HepG2 (cell line): ENCODE measurements around the gene ZC3H7B. TPM values are rescaled to one million over a fixed set of nuclear protein-coding genes. Genes with fewer than 3 reads are reported as not detected.

Experiments used
- PHB2 ChIP-seq: fragments of 450-650 bp; IDR thresholded peaks from 2 replicates; pipeline ENCODE4 v1.6.1; 2018; ENCODE audit not compliant: partially characterized antibody
- REPIN1 ChIP-seq: sonication (generic); formaldehyde crosslinking; IDR thresholded peaks from 2 replicates; pipeline ENCODE4 v1.8.0; 2022; ENCODE audit warnings: missing genetic modification reagents, low read depth, mild to moderate bottlenecking, borderline replicate concordance
- ZFP36L2 ChIP-seq: sonication (generic); formaldehyde crosslinking; IDR thresholded peaks from 2 replicates; pipeline ENCODE4 v1.4.0; 2020; ENCODE audit warnings: missing genetic modification reagents
- ZNF431 ChIP-seq: sonication (generic); formaldehyde crosslinking; IDR thresholded peaks from 2 replicates; pipeline ENCODE4 v1.9.0; 2022; ENCODE audit warnings: missing genetic modification reagents, low read depth, mild to moderate bottlenecking, borderline replicate concordance
- polyA plus RNA-seq, 8 experiments: library from polyadenylated mRNA; depleted of rRNA in 3 of 8; stranded (reverse) in 7 of 8; unstranded in 1 of 8; fragments of >200 nt; fragmentation: Illumina TruSeq in 4 of 8; extraction: Trizol in 4 of 8; gene quantifications; 2 replicates each; pipeline versions ENCODE4 v1.2.1 to v1.2.3, GENCODE V29; 2011 to 2016; ENCODE audit warnings: low read depth in 4 of 8, missing spikeins in 1 of 8, mixed read lengths in 1 of 8; ENCODE audit not compliant: insufficient read depth in 1 of 8
- total RNA-seq, 5 experiments: library from RNA; depleted of rRNA; stranded (reverse); fragments of >200 nt; fragmentation: Illumina TruSeq; extraction: Trizol; gene quantifications; 2 replicates each; pipeline ENCODE4 v1.2.3, GENCODE V29; 2016; ENCODE audit warnings: low read depth in 1 of 5
- TF ChIP-seq, protein P1 (sequence below): sonication (generic); formaldehyde crosslinking; IDR thresholded peaks from 2 replicates; pipeline ENCODE4 v1.4.0; 2020; ENCODE audit warnings: missing genetic modification reagents, borderline replicate concordance
- TF ChIP-seq, protein P2 (sequence below): sonication (generic); formaldehyde crosslinking; IDR thresholded peaks from 2 replicates; pipeline ENCODE4 v1.4.0; 2020; ENCODE audit warnings: low read depth, missing genetic modification reagents
- TF ChIP-seq, protein P3 (sequence below): sonication (generic); formaldehyde crosslinking; IDR thresholded peaks from 2 replicates; pipeline ENCODE4 v1.4.0; 2020; ENCODE audit warnings: missing genetic modification reagents
- TF ChIP-seq, protein P4 (sequence below): sonication (generic); formaldehyde crosslinking; conservative IDR thresholded peaks from 2 replicates; pipeline ENCODE4 v1.4.0; 2020; ENCODE audit warnings: mild to moderate bottlenecking, missing genetic modification reagents, moderate library complexity
- TF ChIP-seq, protein P5 (sequence below): sonication (generic); formaldehyde crosslinking; IDR thresholded peaks from 2 replicates; pipeline ENCODE4 v1.4.0; 2020; ENCODE audit warnings: missing genetic modification reagents

ZC3H7B gene
- total and polyA plus RNA-seq, 2 of the 13 experiments (the other 11 are each of a cell fraction or from before 2014, with no cell fraction given), result 26.4 to 37.2 TPM

DNA sequence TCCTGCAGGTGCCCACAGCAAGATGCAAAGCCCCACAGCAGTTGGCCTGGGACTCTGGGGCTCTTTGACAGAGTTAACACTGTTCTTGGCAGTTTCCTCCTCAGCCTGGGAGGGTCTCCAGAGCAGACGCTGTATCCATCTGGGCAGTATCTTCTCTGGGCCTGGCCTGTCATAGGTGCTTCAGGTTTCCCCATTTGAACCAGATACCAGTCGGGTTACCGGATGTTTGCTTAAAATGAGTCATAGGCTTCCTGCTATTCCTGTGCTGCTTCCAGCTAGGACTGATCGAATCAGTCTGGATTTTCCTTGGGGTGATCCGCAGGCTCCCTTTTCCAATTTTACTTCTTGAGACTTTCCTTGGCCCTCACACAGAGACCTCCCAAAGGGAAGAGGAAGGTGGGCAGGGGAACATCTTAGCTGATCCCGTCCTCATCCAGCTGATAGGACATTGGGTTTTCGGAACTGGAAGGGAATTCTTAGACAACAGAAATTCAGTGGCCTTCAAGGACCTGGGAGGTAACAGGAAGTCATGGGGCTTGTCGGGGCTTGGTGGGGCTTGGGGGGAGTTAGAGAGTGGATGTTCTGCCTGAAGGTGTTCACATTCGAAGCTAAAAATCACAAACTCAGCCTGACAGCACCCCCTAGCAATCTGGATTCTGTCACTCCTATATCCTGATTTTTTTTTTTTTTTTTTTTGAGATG lies 12.9 kb upstream of the ZC3H7B start (continued):
- TF ChIP-seq, protein P1, sequence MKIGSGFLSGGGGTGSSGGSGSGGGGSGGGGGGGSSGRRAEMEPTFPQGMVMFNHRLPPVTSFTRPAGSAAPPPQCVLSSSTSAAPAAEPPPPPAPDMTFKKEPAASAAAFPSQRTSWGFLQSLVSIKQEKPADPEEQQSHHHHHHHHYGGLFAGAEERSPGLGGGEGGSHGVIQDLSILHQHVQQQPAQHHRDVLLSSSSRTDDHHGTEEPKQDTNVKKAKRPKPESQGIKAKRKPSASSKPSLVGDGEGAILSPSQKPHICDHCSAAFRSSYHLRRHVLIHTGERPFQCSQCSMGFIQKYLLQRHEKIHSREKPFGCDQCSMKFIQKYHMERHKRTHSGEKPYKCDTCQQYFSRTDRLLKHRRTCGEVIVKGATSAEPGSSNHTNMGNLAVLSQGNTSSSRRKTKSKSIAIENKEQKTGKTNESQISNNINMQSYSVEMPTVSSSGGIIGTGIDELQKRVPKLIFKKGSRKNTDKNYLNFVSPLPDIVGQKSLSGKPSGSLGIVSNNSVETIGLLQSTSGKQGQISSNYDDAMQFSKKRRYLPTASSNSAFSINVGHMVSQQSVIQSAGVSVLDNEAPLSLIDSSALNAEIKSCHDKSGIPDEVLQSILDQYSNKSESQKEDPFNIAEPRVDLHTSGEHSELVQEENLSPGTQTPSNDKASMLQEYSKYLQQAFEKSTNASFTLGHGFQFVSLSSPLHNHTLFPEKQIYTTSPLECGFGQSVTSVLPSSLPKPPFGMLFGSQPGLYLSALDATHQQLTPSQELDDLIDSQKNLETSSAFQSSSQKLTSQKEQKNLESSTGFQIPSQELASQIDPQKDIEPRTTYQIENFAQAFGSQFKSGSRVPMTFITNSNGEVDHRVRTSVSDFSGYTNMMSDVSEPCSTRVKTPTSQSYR (CRISPR knock-in tag), result no peak
- TF ChIP-seq, protein P2, sequence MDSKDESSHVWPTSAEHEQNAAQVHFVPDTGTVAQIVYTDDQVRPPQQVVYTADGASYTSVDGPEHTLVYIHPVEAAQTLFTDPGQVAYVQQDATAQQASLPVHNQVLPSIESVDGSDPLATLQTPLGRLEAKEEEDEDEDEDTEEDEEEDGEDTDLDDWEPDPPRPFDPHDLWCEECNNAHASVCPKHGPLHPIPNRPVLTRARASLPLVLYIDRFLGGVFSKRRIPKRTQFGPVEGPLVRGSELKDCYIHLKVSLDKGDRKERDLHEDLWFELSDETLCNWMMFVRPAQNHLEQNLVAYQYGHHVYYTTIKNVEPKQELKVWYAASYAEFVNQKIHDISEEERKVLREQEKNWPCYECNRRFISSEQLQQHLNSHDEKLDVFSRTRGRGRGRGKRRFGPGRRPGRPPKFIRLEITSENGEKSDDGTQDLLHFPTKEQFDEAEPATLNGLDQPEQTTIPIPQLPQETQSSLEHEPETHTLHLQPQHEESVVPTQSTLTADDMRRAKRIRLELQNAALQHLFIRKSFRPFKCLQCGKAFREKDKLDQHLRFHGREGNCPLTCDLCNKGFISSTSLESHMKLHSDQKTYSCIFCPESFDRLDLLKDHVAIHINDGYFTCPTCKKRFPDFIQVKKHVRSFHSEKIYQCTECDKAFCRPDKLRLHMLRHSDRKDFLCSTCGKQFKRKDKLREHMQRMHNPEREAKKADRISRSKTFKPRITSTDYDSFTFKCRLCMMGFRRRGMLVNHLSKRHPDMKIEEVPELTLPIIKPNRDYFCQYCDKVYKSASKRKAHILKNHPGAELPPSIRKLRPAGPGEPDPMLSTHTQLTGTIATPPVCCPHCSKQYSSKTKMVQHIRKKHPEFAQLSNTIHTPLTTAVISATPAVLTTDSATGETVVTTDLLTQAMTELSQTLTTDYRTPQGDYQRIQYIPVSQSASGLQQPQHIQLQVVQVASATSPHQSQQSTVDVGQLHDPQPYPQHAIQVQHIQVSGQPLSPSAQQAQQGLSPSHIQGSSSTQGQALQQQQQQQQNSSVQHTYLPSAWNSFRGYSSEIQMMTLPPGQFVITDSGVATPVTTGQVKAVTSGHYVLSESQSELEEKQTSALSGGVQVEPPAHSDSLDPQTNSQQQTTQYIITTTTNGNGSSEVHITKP (CRISPR knock-in tag), result peak; percentile 69; the same call in 1 of the 2 replicates
- TF ChIP-seq ZNF431 (CRISPR knock-in tag) (no peak), PHB2 (no peak), ZFP36L2 (no peak), REPIN1 (CRISPR knock-in tag) (no peak)
- TF ChIP-seq, protein P3, sequence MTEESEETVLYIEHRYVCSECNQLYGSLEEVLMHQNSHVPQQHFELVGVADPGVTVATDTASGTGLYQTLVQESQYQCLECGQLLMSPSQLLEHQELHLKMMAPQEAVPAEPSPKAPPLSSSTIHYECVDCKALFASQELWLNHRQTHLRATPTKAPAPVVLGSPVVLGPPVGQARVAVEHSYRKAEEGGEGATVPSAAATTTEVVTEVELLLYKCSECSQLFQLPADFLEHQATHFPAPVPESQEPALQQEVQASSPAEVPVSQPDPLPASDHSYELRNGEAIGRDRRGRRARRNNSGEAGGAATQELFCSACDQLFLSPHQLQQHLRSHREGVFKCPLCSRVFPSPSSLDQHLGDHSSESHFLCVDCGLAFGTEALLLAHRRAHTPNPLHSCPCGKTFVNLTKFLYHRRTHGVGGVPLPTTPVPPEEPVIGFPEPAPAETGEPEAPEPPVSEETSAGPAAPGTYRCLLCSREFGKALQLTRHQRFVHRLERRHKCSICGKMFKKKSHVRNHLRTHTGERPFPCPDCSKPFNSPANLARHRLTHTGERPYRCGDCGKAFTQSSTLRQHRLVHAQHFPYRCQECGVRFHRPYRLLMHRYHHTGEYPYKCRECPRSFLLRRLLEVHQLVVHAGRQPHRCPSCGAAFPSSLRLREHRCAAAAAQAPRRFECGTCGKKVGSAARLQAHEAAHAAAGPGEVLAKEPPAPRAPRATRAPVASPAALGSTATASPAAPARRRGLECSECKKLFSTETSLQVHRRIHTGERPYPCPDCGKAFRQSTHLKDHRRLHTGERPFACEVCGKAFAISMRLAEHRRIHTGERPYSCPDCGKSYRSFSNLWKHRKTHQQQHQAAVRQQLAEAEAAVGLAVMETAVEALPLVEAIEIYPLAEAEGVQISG, result peak; percentile 51
- TF ChIP-seq, protein P4, sequence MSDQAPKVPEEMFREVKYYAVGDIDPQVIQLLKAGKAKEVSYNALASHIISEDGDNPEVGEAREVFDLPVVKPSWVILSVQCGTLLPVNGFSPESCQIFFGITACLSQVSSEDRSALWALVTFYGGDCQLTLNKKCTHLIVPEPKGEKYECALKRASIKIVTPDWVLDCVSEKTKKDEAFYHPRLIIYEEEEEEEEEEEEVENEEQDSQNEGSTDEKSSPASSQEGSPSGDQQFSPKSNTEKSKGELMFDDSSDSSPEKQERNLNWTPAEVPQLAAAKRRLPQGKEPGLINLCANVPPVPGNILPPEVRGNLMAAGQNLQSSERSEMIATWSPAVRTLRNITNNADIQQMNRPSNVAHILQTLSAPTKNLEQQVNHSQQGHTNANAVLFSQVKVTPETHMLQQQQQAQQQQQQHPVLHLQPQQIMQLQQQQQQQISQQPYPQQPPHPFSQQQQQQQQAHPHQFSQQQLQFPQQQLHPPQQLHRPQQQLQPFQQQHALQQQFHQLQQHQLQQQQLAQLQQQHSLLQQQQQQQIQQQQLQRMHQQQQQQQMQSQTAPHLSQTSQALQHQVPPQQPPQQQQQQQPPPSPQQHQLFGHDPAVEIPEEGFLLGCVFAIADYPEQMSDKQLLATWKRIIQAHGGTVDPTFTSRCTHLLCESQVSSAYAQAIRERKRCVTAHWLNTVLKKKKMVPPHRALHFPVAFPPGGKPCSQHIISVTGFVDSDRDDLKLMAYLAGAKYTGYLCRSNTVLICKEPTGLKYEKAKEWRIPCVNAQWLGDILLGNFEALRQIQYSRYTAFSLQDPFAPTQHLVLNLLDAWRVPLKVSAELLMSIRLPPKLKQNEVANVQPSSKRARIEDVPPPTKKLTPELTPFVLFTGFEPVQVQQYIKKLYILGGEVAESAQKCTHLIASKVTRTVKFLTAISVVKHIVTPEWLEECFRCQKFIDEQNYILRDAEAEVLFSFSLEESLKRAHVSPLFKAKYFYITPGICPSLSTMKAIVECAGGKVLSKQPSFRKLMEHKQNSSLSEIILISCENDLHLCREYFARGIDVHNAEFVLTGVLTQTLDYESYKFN (CRISPR knock-in tag), result peak; percentile 74
- TF ChIP-seq, protein P5, sequence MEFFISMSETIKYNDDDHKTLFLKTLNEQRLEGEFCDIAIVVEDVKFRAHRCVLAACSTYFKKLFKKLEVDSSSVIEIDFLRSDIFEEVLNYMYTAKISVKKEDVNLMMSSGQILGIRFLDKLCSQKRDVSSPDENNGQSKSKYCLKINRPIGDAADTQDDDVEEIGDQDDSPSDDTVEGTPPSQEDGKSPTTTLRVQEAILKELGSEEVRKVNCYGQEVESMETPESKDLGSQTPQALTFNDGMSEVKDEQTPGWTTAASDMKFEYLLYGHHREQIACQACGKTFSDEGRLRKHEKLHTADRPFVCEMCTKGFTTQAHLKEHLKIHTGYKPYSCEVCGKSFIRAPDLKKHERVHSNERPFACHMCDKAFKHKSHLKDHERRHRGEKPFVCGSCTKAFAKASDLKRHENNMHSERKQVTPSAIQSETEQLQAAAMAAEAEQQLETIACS (CRISPR knock-in tag), result no peak
